ENCODE data around the gene RPL3. TPM values are rescaled to one million over a fixed set of nuclear protein-coding genes. Genes with fewer than 3 reads are reported as not detected.

The RPL3 gene
- total RNA-seq, 1 donor from 2014 or later: 2,294 TPM

DNA sequence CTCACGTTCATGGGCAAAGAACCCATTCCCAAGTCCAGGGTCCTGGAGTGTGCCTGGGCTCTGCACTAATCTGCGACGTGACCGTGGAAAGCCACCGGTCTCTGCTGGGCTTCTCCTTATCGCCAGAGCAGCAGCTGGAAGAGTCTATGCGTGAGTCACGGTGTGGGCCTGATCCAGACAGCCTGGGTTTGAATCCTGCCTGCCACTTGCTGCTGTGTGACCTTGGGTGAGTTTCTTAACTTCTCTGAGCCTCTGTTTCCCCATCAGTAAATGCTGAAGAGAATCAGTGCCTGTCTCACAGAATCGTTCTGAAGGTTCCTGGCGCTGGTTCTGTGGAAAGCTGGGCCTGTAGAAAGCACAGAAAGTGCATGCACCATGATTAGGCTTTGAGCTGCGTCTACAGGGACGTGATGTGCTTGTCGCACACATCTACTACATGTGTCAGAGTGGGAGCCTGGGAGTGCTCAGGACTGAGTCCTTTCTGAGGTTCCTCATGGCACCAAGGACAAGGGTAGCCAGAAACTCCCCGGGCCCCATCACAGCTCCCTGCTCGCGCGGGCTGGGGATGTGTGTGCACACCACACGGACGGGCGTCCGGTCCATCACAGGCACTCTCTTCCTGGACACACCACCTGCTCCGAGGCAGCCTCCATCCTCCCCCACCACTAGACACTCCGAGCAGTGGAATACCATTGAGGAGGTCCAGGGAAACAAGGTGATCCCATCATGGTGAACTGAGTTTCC is 54.1 kb downstream of the RPL3 start:
- H3K27ac Mint-ChIP-seq (ENCODE audit: unreplicated experiment): peak overlapping the region; percentile 83

DNA sequence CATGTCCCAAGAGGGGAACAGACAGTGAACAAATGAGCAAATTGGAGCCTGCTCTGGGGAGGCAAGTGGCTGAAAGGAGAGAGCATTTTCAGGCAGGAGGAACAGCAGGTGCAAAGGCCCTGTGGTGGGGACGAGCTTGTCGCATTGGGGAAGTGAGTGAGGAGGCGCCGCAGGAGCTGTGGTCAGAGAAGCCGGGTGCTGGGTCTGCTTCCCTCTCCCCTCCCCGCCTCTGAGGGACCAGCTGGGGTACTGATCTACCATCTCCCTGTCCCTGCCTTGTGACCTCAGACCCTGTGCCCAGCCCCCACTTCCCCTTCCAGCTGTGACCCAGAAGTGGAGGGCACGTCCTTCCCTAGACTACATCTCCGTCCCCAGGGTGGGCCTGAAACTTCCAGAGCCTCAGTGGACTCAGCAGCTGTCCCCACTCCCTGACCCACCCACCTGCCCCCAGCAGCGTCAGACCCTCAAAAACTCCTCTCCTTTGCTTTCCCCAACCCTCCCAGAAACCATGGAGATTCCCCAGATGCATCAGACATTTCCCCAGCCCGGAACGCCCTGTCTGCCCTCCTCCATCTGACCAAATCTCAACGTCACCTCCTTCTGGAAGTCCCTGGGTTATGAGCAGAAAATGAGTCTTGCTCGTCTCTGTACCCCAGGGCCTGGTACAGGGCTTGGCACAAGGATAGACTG is 54.9 kb downstream of the RPL3 start:
- no peaks in the 10 kb centered on the region for H3K9me3 Mint-ChIP-seq
- H3K4me3 Mint-ChIP-seq: no peak overlapping the region
- H3K36me3 Mint-ChIP-seq (ENCODE audit: low read depth): no peaks in the 10 kb centered on the region
- H3K27ac Mint-ChIP-seq (ENCODE audit: unreplicated experiment): peak overlapping the region; percentile 83
- DNase-seq (ENCODE audit: low read depth, low spot score): no peak
- no peaks in the 10 kb centered on the region for H3K27me3 Mint-ChIP-seq (ENCODE audit: low read depth)
- H3K4me1 Mint-ChIP-seq: peaks cover 4% of the 10 kb centered on the region
- TF ChIP-seq, protein P1, sequence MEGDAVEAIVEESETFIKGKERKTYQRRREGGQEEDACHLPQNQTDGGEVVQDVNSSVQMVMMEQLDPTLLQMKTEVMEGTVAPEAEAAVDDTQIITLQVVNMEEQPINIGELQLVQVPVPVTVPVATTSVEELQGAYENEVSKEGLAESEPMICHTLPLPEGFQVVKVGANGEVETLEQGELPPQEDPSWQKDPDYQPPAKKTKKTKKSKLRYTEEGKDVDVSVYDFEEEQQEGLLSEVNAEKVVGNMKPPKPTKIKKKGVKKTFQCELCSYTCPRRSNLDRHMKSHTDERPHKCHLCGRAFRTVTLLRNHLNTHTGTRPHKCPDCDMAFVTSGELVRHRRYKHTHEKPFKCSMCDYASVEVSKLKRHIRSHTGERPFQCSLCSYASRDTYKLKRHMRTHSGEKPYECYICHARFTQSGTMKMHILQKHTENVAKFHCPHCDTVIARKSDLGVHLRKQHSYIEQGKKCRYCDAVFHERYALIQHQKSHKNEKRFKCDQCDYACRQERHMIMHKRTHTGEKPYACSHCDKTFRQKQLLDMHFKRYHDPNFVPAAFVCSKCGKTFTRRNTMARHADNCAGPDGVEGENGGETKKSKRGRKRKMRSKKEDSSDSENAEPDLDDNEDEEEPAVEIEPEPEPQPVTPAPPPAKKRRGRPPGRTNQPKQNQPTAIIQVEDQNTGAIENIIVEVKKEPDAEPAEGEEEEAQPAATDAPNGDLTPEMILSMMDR (conservative IDR thresholded peaks at IDR 0.05): no peak

More for the DNA sequence above, 54.1 kb downstream of the RPL3 start:
- H3K27me3 Mint-ChIP-seq (ENCODE audit: low read depth): no peaks in the 10 kb centered on the region
- no peak for DNase-seq (ENCODE audit: low read depth, low spot score)
- peaks cover 5% of the 10 kb centered on the region for H3K4me1 Mint-ChIP-seq
- H3K9me3 Mint-ChIP-seq: no peaks in the 10 kb centered on the region
- TF ChIP-seq, protein P1 (conservative IDR thresholded peaks at IDR 0.05): no peak
- no peak overlapping the region for H3K4me3 Mint-ChIP-seq
- no peaks in the 10 kb centered on the region for H3K36me3 Mint-ChIP-seq (ENCODE audit: low read depth)

DNA sequence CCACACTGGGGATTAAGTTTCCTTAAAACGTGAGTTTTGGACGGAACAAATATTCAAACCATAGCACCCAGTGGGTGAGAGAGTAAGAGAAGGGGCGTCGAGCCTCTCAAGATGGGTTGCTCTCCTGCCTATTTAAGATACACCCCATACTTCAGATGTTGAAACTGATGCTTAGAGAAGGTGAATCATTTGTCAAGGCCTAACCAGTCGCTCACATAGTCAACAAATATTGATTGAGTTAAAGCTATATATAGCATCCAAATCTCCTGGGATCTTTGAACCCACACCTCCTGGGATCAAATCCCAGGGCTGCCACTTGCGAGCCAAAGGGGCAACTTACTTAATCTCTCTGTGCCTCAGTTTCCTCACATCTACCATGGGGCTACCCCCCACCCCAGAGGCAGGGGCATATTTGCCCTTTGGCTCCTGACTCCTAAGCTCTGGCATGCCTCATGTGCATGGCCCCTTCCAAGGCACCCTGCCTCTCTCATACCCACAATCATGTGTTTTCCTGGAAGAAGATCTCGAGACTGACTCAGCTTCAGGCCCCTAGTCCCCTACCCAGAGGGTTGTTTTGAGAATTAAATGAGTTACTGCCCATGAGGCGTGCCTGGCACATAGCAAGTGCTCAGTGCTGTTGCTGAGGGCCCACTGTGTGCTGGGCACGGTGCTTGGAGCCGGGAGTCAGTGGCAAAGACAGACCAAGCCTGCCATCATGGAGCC is 55.6 kb downstream of the RPL3 start:
- no peak overlapping the region for H3K4me3 Mint-ChIP-seq
- TF ChIP-seq, protein P1 (conservative IDR thresholded peaks at IDR 0.05): no peak

More for the DNA sequence above, 55.6 kb downstream of the RPL3 start:
- H3K27ac Mint-ChIP-seq (ENCODE audit: unreplicated experiment): no peak overlapping the region
- no peaks in the 10 kb centered on the region for H3K9me3 Mint-ChIP-seq
- H3K27me3 Mint-ChIP-seq (ENCODE audit: low read depth): no peaks in the 10 kb centered on the region
- H3K36me3 Mint-ChIP-seq (ENCODE audit: low read depth): no peaks in the 10 kb centered on the region
- peaks cover 4% of the 10 kb centered on the region for H3K4me1 Mint-ChIP-seq
- DNase-seq (ENCODE audit: low read depth, low spot score): no peak

Other genes with a start within 250 kb of the RPL3 start
- 1.3 and 2.1 TPM in 2 replicates for gene APOBEC3G, start 242.3 kb downstream of the RPL3 start, total RNA-seq
- gene APOBEC3H, start 222.4 kb downstream of the RPL3 start, total RNA-seq: not detected in 2 replicates
- gene CBX7, start 166.9 kb downstream of the RPL3 start, total RNA-seq: 2.3 and 2.4 TPM in 2 replicates
- 0.16 and 0.80 TPM in 2 replicates for gene PDGFB, start 74.6 kb downstream of the RPL3 start, total RNA-seq
- 30.0 and 30.4 TPM in 2 replicates for gene SYNGR1, start 30.4 kb upstream of the RPL3 start, total RNA-seq
- 33.8 and 38.3 TPM in 2 replicates for gene TAB1, start 80.2 kb upstream of the RPL3 start, total RNA-seq
- 20.3 and 23.5 TPM in 2 replicates for gene MGAT3, start 137.4 kb upstream of the RPL3 start, total RNA-seq
- gene MIEF1, start 182.7 kb upstream of the RPL3 start, total RNA-seq: 43.3 and 45.0 TPM in 2 replicates
- 363 and 364 TPM in 2 replicates for gene ATF4, start 200.9 kb upstream of the RPL3 start, total RNA-seq
- gene RPS19BP1, start 213.1 kb upstream of the RPL3 start, total RNA-seq: 67.5 and 72.6 TPM in 2 replicates